GM12865 (cell line): ENCODE measurements around the gene TCF23.
"Not testable (repeated sequence)": the region's sequence is repeated elsewhere in the genome, so short reads cannot be mapped to it uniquely, and the experiment has no call there.

Source experiments
- DNase-seq: peaks from one replicate; pipeline ENCODE4 v3.0.0; 2010; ENCODE audit warnings: low read depth
- H3K4me3 ChIP-seq: 2 replicates; pipeline ENCODE4 v1.5.1; 2011; ENCODE audit warnings: mild to moderate bottlenecking, low read depth, low read length, control low read depth
- CTCF ChIP-seq: IDR thresholded peaks from 2 replicates; pipeline ENCODE4 v1.5.1; 2011; ENCODE audit warnings: low read length, control low read depth, low read depth, inconsistent platforms; ENCODE audit not compliant: insufficient read depth; ENCODE audit errors: missing control alignments

The TCF23 gene

GRCh38 chr2:27148801-27149439, at the start of gene TCF23:
Gene TCF23 (plus strand): TSS chr2:27149004. CDS start chr2:27149134, 130 bp downstream.
- TF ChIP-seq CTCF: no peak
- DNase-seq: no peak
- H3K4me3 ChIP-seq: no peak within 1 kb of the TSS

- no peak for DNase-seq
- no peak for TF ChIP-seq CTCF
- no peak overlapping the region for H3K4me3 ChIP-seq
These were observed 49.4 kb upstream of the TCF23 start for GRCh38 chr2:27099334-27099955.

- no peak for TF ChIP-seq CTCF
- no peak overlapping the region for H3K4me3 ChIP-seq
- no peak for DNase-seq
These were observed 48.8 kb upstream of the TCF23 start for GRCh38 chr2:27100036-27100435.

- H3K4me3 ChIP-seq: no peak overlapping the region
- DNase-seq: no peak
- no peak for TF ChIP-seq CTCF
These were observed 46.5 kb upstream of the TCF23 start for GRCh38 chr2:27102329-27102728.

- no peak for DNase-seq
- TF ChIP-seq CTCF: no peak
These were observed 42.8 kb upstream of the TCF23 start for GRCh38 chr2:27105981-27106380.

GRCh38 chr2:27108221-27108620, 40.6 kb upstream of the TCF23 start:
- DNase-seq: no peak
- H3K4me3 ChIP-seq: no peak overlapping the region
- TF ChIP-seq CTCF: no peak

More at GRCh38 chr2:27105981-27106380, 42.8 kb upstream of the TCF23 start:
- no peak overlapping the region for H3K4me3 ChIP-seq

GRCh38 chr2:27109083-27109482, 39.7 kb upstream of the TCF23 start:
- no peak for DNase-seq
- no peak for TF ChIP-seq CTCF
- no peak overlapping the region for H3K4me3 ChIP-seq

GRCh38 chr2:27110603-27111352, 38.0 kb upstream of the TCF23 start:
- DNase-seq, H3K4me3 ChIP-seq: not testable (repeated sequence)

GRCh38 chr2:27111392-27112078, 37.3 kb upstream of the TCF23 start:
- not testable (repeated sequence) for H3K4me3 ChIP-seq, DNase-seq
